Progenitor cell of endocrine pancreas (in vitro differentiated cells): Measurements from ENCODE around the gene DHX32. TPM values are rescaled to one million over a fixed set of nuclear protein-coding genes. Genes with fewer than 3 reads are reported as not detected.
"Not testable (repeated sequence)": the region's sequence is repeated elsewhere in the genome, so short reads cannot be mapped to it uniquely, and the experiment has no call there.

ENCODE experiments used
- DNase-seq: peaks from one replicate; pipeline ENCODE4 v3.0.0; 2021; ENCODE audit warnings: low spot score; ENCODE audit not compliant: unreplicated experiment
- H3K27ac Mint-ChIP-seq: 2 replicates; pipeline ENCODE4 v1.8.0; 2021; ENCODE audit warnings: mild to moderate bottlenecking, moderate library complexity, mixed read lengths
- H3K27me3 Mint-ChIP-seq: 2 replicates; pipeline ENCODE4 v1.8.0; 2021; ENCODE audit warnings: mixed read lengths
- H3K36me3 Mint-ChIP-seq: 2 replicates; pipeline ENCODE4 v1.8.0; 2022; ENCODE audit warnings: mixed read lengths; ENCODE audit not compliant: insufficient read depth
- H3K4me1 Mint-ChIP-seq: 2 replicates; pipeline ENCODE4 v1.8.0; 2021; ENCODE audit warnings: low read depth, mixed read lengths
- H3K4me3 Mint-ChIP-seq: 2 replicates; pipeline ENCODE4 v1.8.0; 2021; ENCODE audit warnings: low read depth, mild to moderate bottlenecking, moderate library complexity, mixed read lengths
- H3K9me3 Mint-ChIP-seq: 2 replicates; pipeline ENCODE4 v1.8.0; 2021; ENCODE audit warnings: low read depth, mixed read lengths
- long read RNA-seq: library from polyadenylated mRNA; unstranded; transcript quantifications from one replicate; pipeline ENCODE4 v2.0.0, GENCODE V29; 2020
- total RNA-seq: library from RNA; stranded (reverse); gene quantifications from 2 replicates; pipeline ENCODE4 v1.2.1, GENCODE V29; 2021
- TF ChIP-seq, protein P1 (sequence below): fragments of 200-600 bp; sonication (generic); IDR thresholded peaks from one replicate; pipeline ENCODE4 v1.5.0; 2021; ENCODE audit warnings: antibody characterized with exemption, mild to moderate bottlenecking; ENCODE audit not compliant: unreplicated experiment

The DHX32 gene, protein sequence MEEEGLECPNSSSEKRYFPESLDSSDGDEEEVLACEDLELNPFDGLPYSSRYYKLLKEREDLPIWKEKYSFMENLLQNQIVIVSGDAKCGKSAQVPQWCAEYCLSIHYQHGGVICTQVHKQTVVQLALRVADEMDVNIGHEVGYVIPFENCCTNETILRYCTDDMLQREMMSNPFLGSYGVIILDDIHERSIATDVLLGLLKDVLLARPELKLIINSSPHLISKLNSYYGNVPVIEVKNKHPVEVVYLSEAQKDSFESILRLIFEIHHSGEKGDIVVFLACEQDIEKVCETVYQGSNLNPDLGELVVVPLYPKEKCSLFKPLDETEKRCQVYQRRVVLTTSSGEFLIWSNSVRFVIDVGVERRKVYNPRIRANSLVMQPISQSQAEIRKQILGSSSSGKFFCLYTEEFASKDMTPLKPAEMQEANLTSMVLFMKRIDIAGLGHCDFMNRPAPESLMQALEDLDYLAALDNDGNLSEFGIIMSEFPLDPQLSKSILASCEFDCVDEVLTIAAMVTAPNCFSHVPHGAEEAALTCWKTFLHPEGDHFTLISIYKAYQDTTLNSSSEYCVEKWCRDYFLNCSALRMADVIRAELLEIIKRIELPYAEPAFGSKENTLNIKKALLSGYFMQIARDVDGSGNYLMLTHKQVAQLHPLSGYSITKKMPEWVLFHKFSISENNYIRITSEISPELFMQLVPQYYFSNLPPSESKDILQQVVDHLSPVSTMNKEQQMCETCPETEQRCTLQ
- 22.0 and 23.3 TPM in 2 replicates for total RNA-seq
- long read RNA-seq, partial matches to known transcripts = 1 of 15 reads
- long read RNA-seq, other reads (novel, unspliced or antisense) = 12 of 15 reads

DNA sequence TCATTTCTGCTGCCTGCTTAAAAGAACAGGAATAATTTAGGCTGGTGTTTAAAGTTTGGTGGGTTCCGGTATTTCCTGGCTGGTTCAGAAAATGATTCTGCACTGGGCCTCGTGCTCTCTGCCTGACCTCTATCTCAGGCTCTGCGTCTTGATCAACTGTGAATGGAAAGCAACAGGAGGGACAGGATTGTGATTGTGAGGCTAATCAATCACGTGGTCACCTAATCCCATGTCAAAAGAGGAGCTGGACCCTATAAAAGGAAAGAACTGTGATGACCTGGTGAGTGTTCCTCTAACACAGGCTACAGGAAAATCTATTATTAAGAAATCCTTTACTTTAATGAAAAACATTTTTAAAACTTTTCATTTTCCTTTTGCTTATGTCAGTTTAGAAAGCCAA, at the start of gene DHX32:
Gene DHX32, minus strand, starts transcription at position 101 of the 400 bp plus-strand sequence. CDS start 468 bp downstream, outside the sequence.
- TF ChIP-seq, protein P1, sequence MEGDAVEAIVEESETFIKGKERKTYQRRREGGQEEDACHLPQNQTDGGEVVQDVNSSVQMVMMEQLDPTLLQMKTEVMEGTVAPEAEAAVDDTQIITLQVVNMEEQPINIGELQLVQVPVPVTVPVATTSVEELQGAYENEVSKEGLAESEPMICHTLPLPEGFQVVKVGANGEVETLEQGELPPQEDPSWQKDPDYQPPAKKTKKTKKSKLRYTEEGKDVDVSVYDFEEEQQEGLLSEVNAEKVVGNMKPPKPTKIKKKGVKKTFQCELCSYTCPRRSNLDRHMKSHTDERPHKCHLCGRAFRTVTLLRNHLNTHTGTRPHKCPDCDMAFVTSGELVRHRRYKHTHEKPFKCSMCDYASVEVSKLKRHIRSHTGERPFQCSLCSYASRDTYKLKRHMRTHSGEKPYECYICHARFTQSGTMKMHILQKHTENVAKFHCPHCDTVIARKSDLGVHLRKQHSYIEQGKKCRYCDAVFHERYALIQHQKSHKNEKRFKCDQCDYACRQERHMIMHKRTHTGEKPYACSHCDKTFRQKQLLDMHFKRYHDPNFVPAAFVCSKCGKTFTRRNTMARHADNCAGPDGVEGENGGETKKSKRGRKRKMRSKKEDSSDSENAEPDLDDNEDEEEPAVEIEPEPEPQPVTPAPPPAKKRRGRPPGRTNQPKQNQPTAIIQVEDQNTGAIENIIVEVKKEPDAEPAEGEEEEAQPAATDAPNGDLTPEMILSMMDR = no peak
- Mint-ChIP-seq H3K4me3 (no peak within 1 kb of the TSS), H3K36me3 (peaks cover 20% of the 10 kb centered on the region), H3K4me1 (peaks cover 12% of the 10 kb centered on the region), H3K27ac (peak within 1 kb of the TSS; percentile 25), H3K27me3 (no peaks in the 10 kb centered on the region), H3K9me3 (peaks cover 3% of the 10 kb centered on the region)
- DNase-seq = no peak

DNA sequence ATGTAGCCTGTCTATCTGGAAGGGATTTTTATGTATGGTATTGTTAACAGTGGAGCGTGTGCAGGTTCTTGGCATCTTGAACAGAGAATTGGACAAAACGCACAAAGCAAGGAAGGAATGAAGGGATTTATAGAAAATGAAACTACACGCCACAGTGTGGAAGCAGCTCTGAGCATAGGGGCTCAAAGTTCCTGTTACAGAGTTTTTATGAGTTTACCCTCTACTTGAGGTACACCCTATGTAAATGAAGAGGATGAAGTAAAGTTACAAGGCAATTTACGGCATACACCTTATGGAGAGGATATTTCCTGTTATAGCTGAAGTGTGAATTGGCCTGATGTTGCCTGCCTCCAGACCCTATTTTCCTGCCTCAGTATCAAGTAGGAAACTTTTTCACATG, 48.5 kb upstream of the DHX32 start:
- Mint-ChIP-seq H3K27ac (no peak overlapping the region), H3K36me3 (peaks cover 3% of the 10 kb centered on the region), H3K27me3 (peaks cover 86% of the 10 kb centered on the region), H3K9me3 (peaks cover 13% of the 10 kb centered on the region), H3K4me3 (no peak overlapping the region), H3K4me1 (no peaks in the 10 kb centered on the region)
- DNase-seq = no peak
- TF ChIP-seq, protein P1 = no peak

DNA sequence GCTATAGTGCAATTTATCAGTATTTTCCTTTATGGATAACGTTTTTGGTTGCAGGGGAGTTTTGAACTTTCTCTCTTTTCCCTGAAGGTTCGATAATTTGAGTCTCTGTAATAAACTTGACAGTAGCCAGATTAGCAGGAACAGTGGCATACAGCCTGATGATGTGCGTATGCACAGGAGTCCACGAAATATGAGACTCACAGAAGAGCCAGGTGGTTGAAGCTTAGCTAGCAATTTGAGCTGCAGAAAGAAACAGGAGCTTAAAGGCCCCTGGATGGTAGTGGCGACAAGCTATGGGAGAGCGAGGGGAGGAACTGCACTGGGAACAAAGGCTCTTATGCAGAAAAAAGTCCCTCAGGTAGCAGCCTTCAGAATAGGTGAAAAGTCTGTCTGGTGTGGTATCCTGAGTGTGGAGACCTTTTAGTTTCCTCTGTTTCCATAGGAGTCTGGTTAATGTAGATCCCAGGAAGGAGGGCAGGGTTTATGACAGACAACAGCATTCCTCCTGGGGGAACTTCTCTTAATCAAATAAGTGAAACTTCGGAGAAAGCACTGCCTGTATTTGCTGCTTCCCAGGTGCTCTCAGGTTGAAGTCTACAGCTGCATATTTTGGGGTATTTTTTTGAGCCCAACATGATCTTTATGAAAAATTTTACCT, 48.0 kb upstream of the DHX32 start:
- DNase-seq = no peak
- Mint-ChIP-seq H3K4me3 (no peak overlapping the region), H3K27ac (no peak overlapping the region), H3K27me3 (peaks cover 85% of the 10 kb centered on the region), H3K4me1 (no peaks in the 10 kb centered on the region), H3K9me3 (peaks cover 13% of the 10 kb centered on the region), H3K36me3 (peaks cover 3% of the 10 kb centered on the region)
- TF ChIP-seq, protein P1 = no peak

DNA sequence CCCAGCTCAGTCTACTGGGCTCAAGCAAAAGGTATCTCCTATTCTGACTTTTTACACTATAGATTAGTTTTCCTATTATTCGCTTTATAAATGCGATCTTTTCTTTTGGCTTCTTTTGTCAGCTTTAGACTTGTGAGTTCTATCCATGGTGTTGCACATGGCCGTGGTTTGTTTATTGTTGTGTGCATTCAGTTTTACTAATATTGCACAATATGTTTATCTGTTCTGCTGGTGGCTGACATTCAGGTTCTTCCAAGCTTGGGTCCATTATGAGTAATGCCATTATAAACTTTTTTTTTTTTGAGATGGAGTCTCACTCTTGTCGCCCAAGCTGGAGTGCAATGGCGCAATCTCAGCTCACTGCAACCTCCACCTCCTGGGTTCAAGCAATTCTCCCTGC, 46.2 kb upstream of the DHX32 start:
- H3K4me3 Mint-ChIP-seq, H3K36me3 Mint-ChIP-seq, H3K27ac Mint-ChIP-seq, H3K4me1 Mint-ChIP-seq, DNase-seq: not testable (repeated sequence)
- peaks cover 75% of the 10 kb centered on the region for H3K27me3 Mint-ChIP-seq
- H3K9me3 Mint-ChIP-seq = peaks cover 13% of the 10 kb centered on the region

DNA sequence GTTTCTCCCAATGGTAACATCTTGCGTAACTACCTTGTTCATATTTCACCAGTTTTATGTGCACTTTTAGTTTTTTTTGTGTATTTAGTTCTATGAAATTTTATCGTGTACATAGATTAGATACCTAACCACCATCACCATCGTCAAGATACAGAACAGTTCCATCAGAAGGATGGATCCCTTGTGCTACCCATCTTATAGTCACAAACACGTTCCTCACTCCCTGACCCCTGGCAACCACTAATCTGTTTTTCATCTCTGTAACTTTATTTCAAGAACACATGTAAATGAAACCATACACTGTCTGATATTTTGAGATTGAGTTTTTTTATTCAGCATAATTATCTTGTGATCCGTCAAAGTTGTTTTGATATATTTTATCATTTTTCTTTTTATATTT, 45.2 kb upstream of the DHX32 start:
- no peak overlapping the region for H3K27ac Mint-ChIP-seq
- TF ChIP-seq, protein P1 = no peak
- H3K4me3 Mint-ChIP-seq = no peak overlapping the region
- no peak for DNase-seq
- peaks cover 75% of the 10 kb centered on the region for H3K27me3 Mint-ChIP-seq
- H3K4me1 Mint-ChIP-seq = no peaks in the 10 kb centered on the region
- H3K36me3 Mint-ChIP-seq = no peaks in the 10 kb centered on the region
- peaks cover 7% of the 10 kb centered on the region for H3K9me3 Mint-ChIP-seq
